ENCODE results near the gene FCSK. TPM values are rescaled to one million over a fixed set of nuclear protein-coding genes. Genes with fewer than 3 reads are reported as not detected.
A peak's percentile ranks its signal among the peaks of the same experiment; 100 is the strongest.
"Not testable (repeated sequence)": the region's sequence is repeated elsewhere in the genome, so short reads cannot be mapped to it uniquely, and the experiment has no call there.

The FCSK gene
- total and polyA plus RNA-seq, 2 of the 13 experiments (the other 11 are each of a cell fraction or from before 2014, with no cell fraction given): 9.1 to 19.2 TPM

DNA sequence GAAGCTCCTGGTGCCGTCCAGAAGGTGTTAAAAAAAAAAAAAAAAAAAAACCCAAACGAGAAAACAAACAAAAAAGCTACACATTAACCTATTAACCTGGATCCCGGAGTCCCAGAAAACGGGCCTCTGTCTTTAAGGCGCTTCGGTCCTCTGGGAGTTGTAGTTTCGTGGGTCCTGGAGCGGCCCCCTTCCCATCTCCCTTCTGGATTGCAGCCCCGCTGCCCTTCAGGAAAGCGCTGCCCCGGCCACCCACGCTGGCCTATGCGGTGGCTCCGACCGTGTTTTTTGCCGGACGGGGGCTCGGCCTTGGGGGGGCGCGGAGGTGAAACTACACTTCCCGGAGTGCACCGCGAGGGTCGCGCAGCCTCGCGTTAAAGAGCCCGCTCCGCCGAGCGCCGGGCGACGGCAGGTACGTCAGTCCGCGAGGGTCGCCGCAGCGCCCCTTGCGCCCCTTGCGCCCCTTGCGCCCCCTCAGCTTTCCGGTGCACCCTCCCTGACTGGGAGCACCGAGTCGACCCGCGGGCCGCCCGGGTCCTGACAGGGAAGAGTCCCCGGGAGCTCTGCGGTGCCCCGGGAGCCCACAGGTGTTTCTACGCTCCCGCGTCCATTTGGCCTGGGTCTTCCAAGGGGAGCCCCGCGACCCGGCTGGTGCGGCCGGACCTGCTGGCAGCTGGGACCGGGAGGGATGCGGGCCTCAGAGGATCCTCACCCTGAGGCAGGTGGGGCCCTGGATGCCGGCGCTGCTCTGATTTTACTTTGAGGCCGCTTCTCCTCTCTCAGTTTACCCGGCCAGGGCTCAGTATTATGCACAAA is at the start of gene FCSK (continued):
- TF ChIP-seq POLR2G (IDR thresholded peaks at IDR 0.05; ENCODE audit: low read depth, low read length): peak; percentile 89
- peak; percentile 89; the same call in 1 of the 2 replicates for TF ChIP-seq ZNF724P (CRISPR knock-in tag; IDR thresholded peaks at IDR 0.05; ENCODE audit: borderline replicate concordance)
- peak; percentile 86 for TF ChIP-seq ZNF335 (CRISPR knock-in tag; IDR thresholded peaks at IDR 0.05)
- TF ChIP-seq NR1H2 (CRISPR knock-in tag; IDR thresholded peaks at IDR 0.05; ENCODE audit: borderline replicate concordance, low read depth): no peak
- no peak; the same call in 1 of the 2 replicates for TF ChIP-seq SAFB2 (CRISPR knock-in tag; IDR thresholded peaks at IDR 0.05; ENCODE audit: borderline replicate concordance, low read depth)
- TF ChIP-seq MAZ (IDR thresholded peaks at IDR 0.05; ENCODE audit: borderline replicate concordance, low read depth, low read length): peak; percentile 26; the same call in 1 of the 2 replicates
- peak; percentile 70 for TF ChIP-seq MAZ (CRISPR knock-in tag; IDR thresholded peaks at IDR 0.05; ENCODE audit: low read depth)
- TF ChIP-seq SNAI1 (CRISPR knock-in tag; IDR thresholded peaks at IDR 0.05; ENCODE audit: borderline replicate concordance): peak; percentile 98
- peak; percentile 92 for TF ChIP-seq CREM (IDR thresholded peaks at IDR 0.05)
- TF ChIP-seq CREM (CRISPR knock-in tag; IDR thresholded peaks at IDR 0.05): no peak
- no peak; the same call in 1 of the 2 replicates for TF ChIP-seq MIER2 (CRISPR knock-in tag; IDR thresholded peaks at IDR 0.05)
- no peak for TF ChIP-seq TAF15 (IDR thresholded peaks at IDR 0.05; ENCODE audit: low read depth, low read length, poor library complexity, severe bottlenecking)
- TF ChIP-seq, protein P1, sequence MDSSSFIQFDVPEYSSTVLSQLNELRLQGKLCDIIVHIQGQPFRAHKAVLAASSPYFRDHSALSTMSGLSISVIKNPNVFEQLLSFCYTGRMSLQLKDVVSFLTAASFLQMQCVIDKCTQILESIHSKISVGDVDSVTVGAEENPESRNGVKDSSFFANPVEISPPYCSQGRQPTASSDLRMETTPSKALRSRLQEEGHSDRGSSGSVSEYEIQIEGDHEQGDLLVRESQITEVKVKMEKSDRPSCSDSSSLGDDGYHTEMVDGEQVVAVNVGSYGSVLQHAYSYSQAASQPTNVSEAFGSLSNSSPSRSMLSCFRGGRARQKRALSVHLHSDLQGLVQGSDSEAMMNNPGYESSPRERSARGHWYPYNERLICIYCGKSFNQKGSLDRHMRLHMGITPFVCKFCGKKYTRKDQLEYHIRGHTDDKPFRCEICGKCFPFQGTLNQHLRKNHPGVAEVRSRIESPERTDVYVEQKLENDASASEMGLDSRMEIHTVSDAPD (CRISPR knock-in tag; IDR thresholded peaks at IDR 0.05): peak; percentile 62; the same call in 1 of the 2 replicates
- TF ChIP-seq LCORL (IDR thresholded peaks at IDR 0.05): no peak
- TF ChIP-seq LCORL (CRISPR knock-in tag; IDR thresholded peaks at IDR 0.05): peak; percentile 36; the same call in 1 of the 2 replicates
- peak; percentile 97 for TF ChIP-seq ZNF256 (CRISPR knock-in tag; conservative IDR thresholded peaks at IDR 0.05)
- TF ChIP-seq, protein P2, sequence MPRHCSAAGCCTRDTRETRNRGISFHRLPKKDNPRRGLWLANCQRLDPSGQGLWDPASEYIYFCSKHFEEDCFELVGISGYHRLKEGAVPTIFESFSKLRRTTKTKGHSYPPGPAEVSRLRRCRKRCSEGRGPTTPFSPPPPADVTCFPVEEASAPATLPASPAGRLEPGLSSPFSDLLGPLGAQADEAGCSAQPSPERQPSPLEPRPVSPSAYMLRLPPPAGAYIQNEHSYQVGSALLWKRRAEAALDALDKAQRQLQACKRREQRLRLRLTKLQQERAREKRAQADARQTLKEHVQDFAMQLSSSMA (CRISPR knock-in tag; IDR thresholded peaks at IDR 0.05): peak; percentile 83; the same call in 1 of the 2 replicates

DNA sequence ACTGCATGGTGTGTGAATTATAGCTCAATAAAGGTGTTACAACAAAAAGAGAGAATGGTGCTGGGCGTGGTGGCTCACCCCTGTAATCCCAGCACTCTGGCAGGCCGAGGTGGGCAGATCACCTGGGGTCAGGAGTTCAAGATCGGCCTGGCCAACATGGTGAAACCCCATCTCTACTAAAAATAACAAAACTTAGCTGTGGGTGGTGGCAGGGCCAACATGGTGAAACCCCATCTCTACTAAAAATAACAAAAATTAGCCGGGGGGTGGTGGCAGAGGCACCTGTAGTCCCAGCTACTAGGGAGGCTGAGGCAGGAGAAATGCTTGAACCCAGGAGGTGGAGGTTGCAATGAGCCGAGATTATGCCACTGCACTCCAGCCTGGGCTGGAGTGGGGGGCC is 48.3 kb upstream of the FCSK start:
- in situ Hi-C loops (cut with HindIII; ENCODE audit: extremely low pct_ligation_motif_present, low pct_unique_long_range_greater_than_20kb); POLR2A ChIA-PET; CTCF ChIA-PET (ENCODE audit: low intra/inter-chr PET ratio, low total read pairs); H3K4me3 ChIP-seq (replicated peaks in 1 of 3; ENCODE audit: insufficient read depth in 1 of 3, low read depth in 2 of 3, low read length in 3 of 3); intact Hi-C loops (cut with micrococcal nuclease; ENCODE audit: unreplicated experiment); DNase-seq (ENCODE audit: low spot score); H3K9me3 ChIP-seq (ENCODE audit: low read length); H3K9ac ChIP-seq (ENCODE audit: insufficient read depth, low read depth, low read length); BruUV-seq (replicated peaks); H2AFZ ChIP-seq (ENCODE audit: low read length); H3K4me2 ChIP-seq (ENCODE audit: low read depth, low read length); FAIRE-seq; H3K27ac ChIP-seq (ENCODE audit: extremely low read length, insufficient read depth, low read length); H3K27me3 ChIP-seq (ENCODE audit: control insufficient read depth in 1 of 2, insufficient read depth in 2 of 2, low read length in 2 of 2); H4K20me1 ChIP-seq (ENCODE audit: insufficient read depth, low read length); ATAC-seq: not testable (repeated sequence)
- Histone ChIP-seq H3K79me2 (ENCODE audit: insufficient read depth, low read length) (peaks cover 26% of the 10 kb centered on the region), H3K4me1 (ENCODE audit: insufficient read depth, low read length) (peaks cover 19% of the 10 kb centered on the region), H3K36me3 (replicated peaks in 1 of 2; ENCODE audit: control insufficient read depth in 1 of 2, insufficient read depth in 2 of 2, low read length in 2 of 2) (peaks cover 13% of the 10 kb centered on the region in 2 experiments; a peak in 4 of 5 replicates)
- 89% methylated on average over 5 of the region's 5 CpGs for WGBS (ENCODE audit: low lambda C conversion rate)

Data from HepG2 (cell line).